Esophagus muscularis mucosa (tissue), 4 donors: ENCODE results near the gene FGFRL1. TPM values are rescaled to one million over a fixed set of nuclear protein-coding genes. Genes with fewer than 3 reads are reported as not detected.

Source experiments
- DNase-seq: peaks from one replicate; pipeline ENCODE4 v3.0.0-alpha.2; 2017; ENCODE audit errors: extremely low spot score
- H3K27ac ChIP-seq, 4 donors: fragments of 200-600 bp; sonication (generic); replicated peaks in 1 of 4; 1 replicate in 3 of 4; 2 replicates in 1 of 4; pipeline ENCODE4 v1.5.1; 2016 to 2019; ENCODE audit warnings: mild to moderate bottlenecking in 1 of 4
- H3K27me3 ChIP-seq, 4 donors: fragments of 200-600 bp; sonication (generic); one replicate each; pipeline versions ENCODE4 v1.5.1 to v1.6.0; 2016 to 2019
- H3K36me3 ChIP-seq, 4 donors: fragments of 200-600 bp; sonication (generic); one replicate each; pipeline ENCODE4 v1.5.1; 2016 to 2019
- H3K4me1 ChIP-seq, 4 donors: fragments of 200-600 bp; sonication (generic); one replicate each; pipeline ENCODE4 v1.5.1; 2016 to 2019
- H3K4me3 ChIP-seq, 4 donors: fragments of 200-600 bp; sonication (generic); 1 replicate in 2 of 4; 2 replicates in 2 of 4; pipeline ENCODE4 v1.5.1; 2016 to 2019; ENCODE audit warnings: mild to moderate bottlenecking in 4 of 4, moderate library complexity in 1 of 4
- H3K9me3 ChIP-seq, 4 donors: fragments of 200-600 bp; sonication (generic); 1 replicate in 3 of 4; 2 replicates in 1 of 4; pipeline ENCODE4 v1.5.1; 2016 to 2019
- CTCF ChIP-seq, 3 experiments: fragments of 200-600 bp in 2 of 3; fragments of 450-650 bp in 1 of 3; sonication (generic) in 2 of 3; IDR thresholded peaks; one replicate each; pipeline ENCODE4 v1.5.1; 2017 to 2019; ENCODE audit warnings: antibody characterized with exemption in 3 of 3, mild to moderate bottlenecking in 2 of 3, moderate library complexity in 1 of 3
- EP300 ChIP-seq: sonication (generic); formaldehyde crosslinking; IDR thresholded peaks from one replicate; pipeline ENCODE4 v1.6.1; 2017; ENCODE audit warnings: antibody characterized with exemption
- POLR2A ChIP-seq: fragments of 450-650 bp; IDR thresholded peaks from one replicate; pipeline ENCODE4 v1.6.1; 2017; ENCODE audit warnings: antibody characterized with exemption, moderate library complexity, mild to moderate bottlenecking, low read depth
- POLR2AphosphoS5 ChIP-seq, 2 donors: sonication (generic); formaldehyde crosslinking; IDR thresholded peaks; one replicate each; pipeline ENCODE4 v1.6.1; 2017; ENCODE audit warnings: antibody characterized with exemption in 2 of 2
- WGBS: methylation state at CpG from one replicate; pipeline ENCODE4 v1.1.5; 2018; 5-methylcytosine and 5-hydroxymethylcytosine counted together
- intact Hi-C: fragments of 100-400 bp; cut with DNase I; formaldehyde crosslinking; loops from one replicate; pipeline ENCODE4 v1.15.1; 2023
- total RNA-seq, 4 donors: library from RNA; depleted of rRNA; stranded (reverse); fragments of >200 nt; gene quantifications; one replicate each; pipeline versions ENCODE4 v1.1.0 to v1.2.1, GENCODE V29; 2016

The FGFRL1 gene
- total RNA-seq, 4 donors from 2014 or later = 22.0 to 54.2 (median 32.5) TPM

DNA sequence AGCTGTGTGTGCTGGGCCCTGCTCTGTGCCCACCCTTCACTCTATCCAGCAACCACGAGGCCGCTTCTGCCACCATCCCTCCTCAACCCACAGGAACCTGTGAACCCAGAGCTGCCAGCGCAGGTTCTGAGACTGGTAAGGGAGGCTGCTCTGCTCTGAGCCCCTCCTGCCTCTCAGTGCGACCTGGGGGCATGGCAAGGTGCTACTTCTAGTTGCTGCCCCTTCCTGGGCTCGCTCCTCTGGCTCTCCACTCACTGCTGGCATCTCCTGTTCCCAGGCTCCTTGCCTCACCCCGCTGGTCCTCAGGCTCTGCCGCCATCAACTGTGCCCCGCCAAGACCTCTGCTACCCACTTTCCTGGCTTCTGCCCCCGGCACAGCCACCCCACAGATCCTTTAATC lies 62.7 kb downstream of the FGFRL1 start:
- peaks cover 0 to 48% (median 0%) of the 10 kb centered on the region in 4 donors for H3K27me3 ChIP-seq
- no peak overlapping the region for H3K27ac ChIP-seq
- no peaks in the 10 kb centered on the region for H3K36me3 ChIP-seq
- H3K9me3 ChIP-seq = no peaks in the 10 kb centered on the region
- intact Hi-C loops = no loop called here
- no peak for TF ChIP-seq POLR2AphosphoS5 (IDR thresholded peaks at IDR 0.05)
- TF ChIP-seq EP300 = no peak
- no peak for TF ChIP-seq CTCF (IDR thresholded peaks at IDR 0.05)
- no peak for TF ChIP-seq POLR2A
- H3K4me1 ChIP-seq = no peaks in the 10 kb centered on the region
- DNase-seq = no peak
- WGBS = 89% methylated on average over 9 of the region's 9 CpGs
- no peak overlapping the region for H3K4me3 ChIP-seq

- no peak overlapping the region for H3K27ac ChIP-seq
- H3K36me3 ChIP-seq = no peaks in the 10 kb centered on the region
- H3K4me1 ChIP-seq = no peaks in the 10 kb centered on the region
- no peak for DNase-seq
- peaks cover 0 to 54% (median 0%) of the 10 kb centered on the region in 4 donors for H3K27me3 ChIP-seq
- no peak overlapping the region for H3K4me3 ChIP-seq
- 67% methylated on average over 7 of the region's 7 CpGs for WGBS
- intact Hi-C loops = no loop called here
- H3K9me3 ChIP-seq = no peaks in the 10 kb centered on the region
- TF ChIP-seq CTCF (IDR thresholded peaks at IDR 0.05) = no peak
- TF ChIP-seq POLR2A = no peak
- no peak for TF ChIP-seq POLR2AphosphoS5 (IDR thresholded peaks at IDR 0.05)
- TF ChIP-seq EP300 = no peak
These were observed 63.8 kb downstream of the FGFRL1 start for GRCh38 chr4:1075225-1075624.

DNA sequence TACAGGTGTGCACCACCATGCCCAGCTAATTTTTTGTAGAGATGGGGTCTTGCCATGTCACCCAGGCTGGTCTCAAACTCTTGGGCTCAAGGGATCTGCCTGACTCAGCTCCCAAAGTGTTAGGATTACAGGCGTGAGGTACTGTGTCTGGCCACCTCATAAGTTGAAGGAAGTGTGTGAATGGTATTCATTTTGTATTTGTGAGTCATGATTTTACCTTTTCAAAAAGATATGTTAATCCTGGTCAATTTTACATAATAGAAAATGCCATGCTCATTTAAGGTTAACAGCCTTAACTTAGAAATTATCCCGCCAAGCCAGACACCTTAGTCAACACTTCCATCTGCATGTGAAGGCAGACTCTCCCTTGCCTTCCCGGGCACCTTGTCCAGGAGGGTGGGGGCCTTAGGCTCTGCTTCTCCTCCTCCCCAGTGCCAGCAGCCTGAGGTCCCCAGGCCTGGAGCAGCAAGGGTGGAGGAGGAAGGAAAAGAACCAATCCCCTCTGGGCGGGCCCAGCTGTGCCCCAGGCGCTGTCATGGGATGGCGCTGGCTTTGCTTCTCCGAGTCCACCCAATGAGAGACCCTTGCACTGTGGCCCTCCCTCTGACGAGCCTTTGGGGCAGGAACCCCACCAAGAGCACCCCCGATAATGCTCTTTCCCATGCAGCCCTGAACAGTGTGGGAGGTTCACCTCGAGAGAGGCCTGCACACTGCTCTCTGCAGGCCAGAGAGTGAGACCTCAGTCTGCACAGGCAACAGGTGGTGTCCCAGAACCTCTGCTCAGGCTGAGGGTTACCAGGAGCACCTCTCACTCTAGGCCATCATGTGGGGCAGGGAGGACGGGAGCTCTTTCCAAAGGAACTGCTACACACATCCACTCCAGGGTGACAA lies 64.6 kb downstream of the FGFRL1 start:
- Histone ChIP-seq H3K9me3 (no peaks in the 10 kb centered on the region), H3K36me3 (no peaks in the 10 kb centered on the region), H3K27me3 (peaks cover 0 to 58% (median 0%) of the 10 kb centered on the region in 4 donors), H3K4me1 (no peaks in the 10 kb centered on the region), H3K27ac (no peak overlapping the region), H3K4me3 (no peak overlapping the region)
- DNase-seq = no peak
- no peak for TF ChIP-seq POLR2A
- intact Hi-C loops = no loop called here
- WGBS = 72% methylated on average over 11 of the region's 11 CpGs

Other genes with a start within 250 kb of the FGFRL1 start
- 1 to 10 TPM; 1.1 to 1.6 (median 1.3) TPM for gene CPLX1, start 185.5 kb upstream of the FGFRL1 start, total RNA-seq
- gene GAK, start 79.3 kb upstream of the FGFRL1 start, total RNA-seq = 10 to 100 TPM; 64.8 to 73.9 (median 70.6) TPM
- gene TMEM175, start 79.2 kb upstream of the FGFRL1 start, total RNA-seq = 10 to 100 TPM; 17.6 to 39.5 (median 20.0) TPM
- gene DGKQ, start 38.1 kb upstream of the FGFRL1 start, total RNA-seq = 10 to 100 TPM in 2 of 4 donors, 1 to 10 TPM in 2; 7.5 to 11.9 (median 9.9) TPM
- gene IDUA, start 24.6 kb upstream of the FGFRL1 start, total RNA-seq = 10 to 100 TPM; 10.4 to 23.1 (median 11.5) TPM
- gene SLC26A1, start 18.2 kb upstream of the FGFRL1 start, total RNA-seq = under 1 TPM in 1 of 4 donors, not detected in 3; 0.06 TPM
- 1 to 10 TPM; 3.8 to 9.7 (median 7.3) TPM for gene RNF212, start 101.9 kb downstream of the FGFRL1 start, total RNA-seq
- 10 to 100 TPM; 21.3 to 72.9 (median 58.3) TPM for gene SPON2, start 161.0 kb downstream of the FGFRL1 start, total RNA-seq
- gene CTBP1, start 237.5 kb downstream of the FGFRL1 start, total RNA-seq = 100 to 1,000 TPM; 110 to 245 (median 172) TPM